Neuronal stem cell (in vitro differentiated cells): ENCODE measurements around the gene GABBR2.

ENCODE experiments used
- DNase-seq: peaks from one replicate; pipeline ENCODE4 v3.0.0-alpha.2; 2013; ENCODE audit warnings: low spot score
- H2AFZ ChIP-seq: one replicate; pipeline ENCODE4 v1.6.1; 2013; ENCODE audit warnings: mild to moderate bottlenecking, low read length, inconsistent platforms
- H2AK5ac ChIP-seq: 2 replicates; pipeline ENCODE4 v1.6.1; 2013; ENCODE audit warnings: low read depth, mild to moderate bottlenecking, inconsistent platforms, low read length, moderate library complexity, mixed read lengths
- H2BK120ac ChIP-seq: 2 replicates; pipeline ENCODE4 v1.6.1; 2013; ENCODE audit warnings: low read depth, mild to moderate bottlenecking, inconsistent platforms, low read length, moderate library complexity, mixed read lengths
- H2BK12ac ChIP-seq: one replicate; pipeline ENCODE4 v1.6.1; 2013; ENCODE audit warnings: low read length, inconsistent platforms
- H2BK15ac ChIP-seq: 2 replicates; pipeline ENCODE4 v1.6.1; 2013; ENCODE audit warnings: mild to moderate bottlenecking, low read length, inconsistent platforms, mixed read lengths
- H2BK5ac ChIP-seq: one replicate; pipeline ENCODE4 v1.6.1; 2013; ENCODE audit warnings: inconsistent platforms, mild to moderate bottlenecking, low read length, moderate library complexity
- H3K14ac ChIP-seq: one replicate; pipeline ENCODE4 v1.6.1; 2013; ENCODE audit warnings: low read length, inconsistent platforms
- H3K18ac ChIP-seq: 2 replicates; pipeline ENCODE4 v1.6.1; 2013; ENCODE audit warnings: low read length, inconsistent platforms
- H3K23ac ChIP-seq: 2 replicates; pipeline ENCODE4 v1.6.1; 2013; ENCODE audit warnings: low read depth, mild to moderate bottlenecking, mixed read lengths, low read length, inconsistent platforms; ENCODE audit not compliant: poor library complexity
- H3K27ac ChIP-seq: replicated peaks from 3 replicates; pipeline ENCODE4 v1.5.1; 2013; ENCODE audit warnings: low read length, inconsistent platforms
- H3K27me3 ChIP-seq, 3 experiments: 2 replicates each; pipeline ENCODE4 v1.6.1; 2013; ENCODE audit warnings: low read length in 3 of 3, mild to moderate bottlenecking in 2 of 3, inconsistent platforms in 1 of 3, low read depth in 1 of 3, mixed read lengths in 1 of 3, moderate library complexity in 1 of 3; ENCODE audit not compliant: control insufficient read depth in 3 of 3, insufficient read depth in 3 of 3
- H3K36me3 ChIP-seq, 2 donors: replicated peaks in 1 of 2; 2 replicates each; pipeline ENCODE4 v1.6.1; 2013; ENCODE audit warnings: low read length in 2 of 2; ENCODE audit not compliant: control insufficient read depth in 2 of 2, insufficient read depth in 2 of 2
- H3K4ac ChIP-seq: 2 replicates; pipeline ENCODE4 v1.6.1; 2013; ENCODE audit warnings: inconsistent platforms, mild to moderate bottlenecking, low read length, moderate library complexity
- H3K4me1 ChIP-seq, 2 donors: 1 replicate in 1 of 2; 2 replicates in 1 of 2; pipeline ENCODE4 v1.6.1; 2013; ENCODE audit warnings: low read length in 2 of 2, low read depth in 1 of 2; ENCODE audit not compliant: control insufficient read depth in 2 of 2, insufficient read depth in 1 of 2
- H3K4me2 ChIP-seq: one replicate; pipeline ENCODE4 v1.6.1; 2013; ENCODE audit warnings: mild to moderate bottlenecking, low read length, inconsistent platforms; ENCODE audit not compliant: insufficient read depth, poor library complexity, severe bottlenecking
- H3K4me3 ChIP-seq, 2 donors: 2 replicates each; pipeline ENCODE4 v1.5.1; 2013; ENCODE audit warnings: low read length in 2 of 2, mild to moderate bottlenecking in 2 of 2, inconsistent platforms in 1 of 2, moderate library complexity in 1 of 2
- H3K79me1 ChIP-seq: one replicate; pipeline ENCODE4 v1.6.1; 2013; ENCODE audit warnings: low read depth, mild to moderate bottlenecking, inconsistent platforms, low read length, moderate library complexity
- H3K9ac ChIP-seq: one replicate; pipeline ENCODE4 v1.6.1; 2013; ENCODE audit warnings: mild to moderate bottlenecking, low read depth, low read length, inconsistent platforms; ENCODE audit not compliant: poor library complexity
- H3K9me3 ChIP-seq, 2 donors: replicated peaks in 1 of 2; 2 replicates each; pipeline versions ENCODE3 to v1.6.1; 2013; ENCODE audit warnings: low read length in 2 of 2, mild to moderate bottlenecking in 2 of 2, inconsistent platforms in 1 of 2, low read depth in 1 of 2, mixed read lengths in 1 of 2, moderate library complexity in 1 of 2; ENCODE audit not compliant: control insufficient read depth in 2 of 2, insufficient read depth in 1 of 2
- H4K8ac ChIP-seq: one replicate; pipeline ENCODE4 v1.6.1; 2013; ENCODE audit warnings: low read depth, mild to moderate bottlenecking, inconsistent platforms, low read length, moderate library complexity
- H4K91ac ChIP-seq: one replicate; pipeline ENCODE4 v1.6.1; 2013; ENCODE audit warnings: low read length, low read depth, mild to moderate bottlenecking, inconsistent platforms; ENCODE audit not compliant: poor library complexity
- WGBS, 2 donors: extraction: QIAGEN DNeasy Blood & Tissue Kit; methylation state at CpG; one replicate each; pipeline ENCODE4 v1.1.7; 2013; ENCODE audit warnings: missing lambda C conversion rate in 2 of 2, mixed read lengths in 1 of 2; ENCODE audit not compliant: insufficient read length in 2 of 2, insufficient replicate concordance in 1 of 2; ENCODE audit errors: extremely low coverage in 2 of 2; 5-methylcytosine and 5-hydroxymethylcytosine counted together

GABBR2 gene

DNA sequence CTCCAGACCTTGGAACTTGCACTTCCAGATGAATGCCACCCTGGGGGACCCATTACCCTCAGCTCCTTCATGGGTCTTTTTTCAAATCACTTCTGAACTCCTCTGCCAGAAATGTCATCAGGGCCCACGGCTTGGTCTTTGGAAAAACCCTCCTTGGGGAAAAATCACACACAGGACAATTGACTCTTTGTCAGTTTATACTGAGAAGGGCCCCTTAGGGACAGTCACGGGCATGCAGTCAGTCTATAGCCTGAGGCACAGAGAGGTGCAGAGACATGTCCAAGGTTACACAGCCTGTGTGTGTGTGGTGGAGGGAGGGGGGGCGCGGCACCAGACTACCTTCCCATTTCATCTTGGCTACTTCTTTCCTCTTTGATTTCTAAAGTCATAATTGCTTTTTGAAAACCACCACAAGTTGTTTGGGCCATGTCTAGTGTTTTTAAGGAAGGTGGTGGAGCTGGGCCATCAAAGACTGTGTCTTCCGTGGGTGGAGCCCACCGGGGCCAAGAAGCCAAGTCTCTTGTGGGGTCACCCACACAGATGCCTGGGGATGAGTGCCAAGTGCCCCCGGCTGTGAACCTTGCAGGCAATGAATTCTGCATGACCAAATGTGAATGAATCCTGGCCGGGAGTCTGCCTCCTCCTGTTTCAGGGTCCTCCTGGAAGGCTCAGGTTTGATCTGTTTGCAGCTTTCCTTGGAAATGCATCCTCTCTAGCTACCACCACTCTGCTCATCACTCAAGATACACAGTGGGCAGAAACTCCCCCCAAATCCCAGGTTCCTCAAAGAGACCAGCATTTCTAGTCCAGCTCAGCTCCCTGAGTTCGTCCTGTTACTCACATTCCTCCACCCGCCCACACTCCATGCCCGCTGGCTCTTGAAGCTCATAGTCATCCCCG is 253.2 kb downstream of the GABBR2 start:
- no peak overlapping the region for H2BK120ac ChIP-seq
- H2AK5ac ChIP-seq = no peak overlapping the region
- peak overlapping the region; percentile 26 for H3K9ac ChIP-seq
- H2AFZ ChIP-seq = no peak overlapping the region
- DNase-seq = no peak
- no peak overlapping the region for H3K27ac ChIP-seq
- H3K4me3 ChIP-seq = no peak overlapping the region
- no peaks in the 10 kb centered on the region for H3K36me3 ChIP-seq
- no peak overlapping the region for H2BK5ac ChIP-seq
- no peak overlapping the region for H2BK12ac ChIP-seq
- H2BK15ac ChIP-seq = no peak overlapping the region
- no peaks in the 10 kb centered on the region for H3K4me1 ChIP-seq
- H4K91ac ChIP-seq = no peak overlapping the region
- H3K27me3 ChIP-seq = peaks cover 0 to 2% (median 0%) of the 10 kb centered on the region in 3 experiments
- no peak overlapping the region for H3K4me2 ChIP-seq
- no peak overlapping the region for H3K23ac ChIP-seq
- no peak overlapping the region for H3K18ac ChIP-seq
- no peak overlapping the region for H3K4ac ChIP-seq
- H3K14ac ChIP-seq = no peak overlapping the region
- WGBS, 2 donors = no CpG with 5 or more reads among the region's 12 CpGs
- H3K9me3 ChIP-seq = no peaks in the 10 kb centered on the region
- no peak overlapping the region for H4K8ac ChIP-seq
- no peaks in the 10 kb centered on the region for H3K79me1 ChIP-seq

- Histone ChIP-seq H2BK120ac (no peak overlapping the region), H3K4me2 (no peak overlapping the region), H3K4me3 (no peak overlapping the region), H3K9ac (no peak overlapping the region), H3K9me3 (no peaks in the 10 kb centered on the region), H2AK5ac (no peak overlapping the region), H2AFZ (no peak overlapping the region), H3K4ac (no peak overlapping the region), H4K91ac (no peak overlapping the region), H2BK5ac (no peak overlapping the region), H3K23ac (no peak overlapping the region), H3K79me1 (no peaks in the 10 kb centered on the region), H3K18ac (peak overlapping the region; percentile 49), H3K27ac (no peak overlapping the region), H2BK12ac (no peak overlapping the region), H3K27me3 (peaks cover 0 to 2% (median 0%) of the 10 kb centered on the region in 3 experiments), H4K8ac (no peak overlapping the region), H3K36me3 (no peaks in the 10 kb centered on the region), H3K4me1 (no peaks in the 10 kb centered on the region), H3K14ac (no peak overlapping the region), H2BK15ac (no peak overlapping the region)
- DNase-seq = no peak
- no CpG with 5 or more reads among the region's 16 CpGs for WGBS, 2 donors
Observed at GRCh38 chr9:98453589-98454311, 255.0 kb downstream of the GABBR2 start.

- no peak overlapping the region for H4K91ac ChIP-seq
- H3K36me3 ChIP-seq = no peaks in the 10 kb centered on the region
- no peak overlapping the region for H3K9ac ChIP-seq
- no peak overlapping the region for H2BK120ac ChIP-seq
- no peak overlapping the region for H2AFZ ChIP-seq
- no peak overlapping the region for H2BK15ac ChIP-seq
- no peak overlapping the region for H2BK5ac ChIP-seq
- no peak overlapping the region for H3K4ac ChIP-seq
- H3K4me1 ChIP-seq = no peaks in the 10 kb centered on the region
- H3K27me3 ChIP-seq = peaks cover 0 to 2% (median 0%) of the 10 kb centered on the region in 3 experiments
- H2BK12ac ChIP-seq = no peak overlapping the region
- no peak overlapping the region for H3K23ac ChIP-seq
- H3K4me2 ChIP-seq = no peak overlapping the region
- no peak overlapping the region for H2AK5ac ChIP-seq
- WGBS, 2 donors = no CpG with 5 or more reads among the region's 1 CpG
- no peak overlapping the region for H4K8ac ChIP-seq
- no peaks in the 10 kb centered on the region for H3K9me3 ChIP-seq
- DNase-seq = no peak
- H3K27ac ChIP-seq = no peak overlapping the region
- no peak overlapping the region for H3K14ac ChIP-seq
- no peak overlapping the region for H3K4me3 ChIP-seq
- H3K18ac ChIP-seq = no peak overlapping the region
- no peaks in the 10 kb centered on the region for H3K79me1 ChIP-seq
Observed at GRCh38 chr9:98451576-98451975, 257.2 kb downstream of the GABBR2 start.

DNA sequence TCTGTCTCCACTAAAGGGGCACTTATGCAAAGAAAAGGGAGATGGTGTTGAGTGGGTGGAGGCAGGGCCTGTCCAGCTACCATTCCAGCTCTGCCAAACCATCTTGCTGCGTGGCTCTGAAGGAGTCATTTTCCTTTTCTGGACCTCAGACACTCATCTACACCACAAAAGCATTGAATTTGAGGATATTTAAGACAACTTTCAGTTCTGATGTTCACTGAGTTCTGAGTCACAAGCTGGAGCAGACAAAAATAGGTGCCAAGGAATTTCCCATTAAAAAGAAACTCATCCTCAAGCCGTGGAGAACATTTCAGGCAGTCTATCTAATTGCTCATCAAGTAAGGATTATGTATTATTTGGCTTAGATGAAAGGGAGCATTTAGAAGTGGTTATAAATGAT is 258.2 kb downstream of the GABBR2 start:
- no CpG with 5 or more reads among the region's 2 CpGs for WGBS, 2 donors
- H2BK120ac ChIP-seq = no peak overlapping the region
- H3K9ac ChIP-seq = no peak overlapping the region
- no peak overlapping the region for H3K4me3 ChIP-seq
- H3K23ac ChIP-seq = no peak overlapping the region
- H4K8ac ChIP-seq = no peak overlapping the region
- H2BK12ac ChIP-seq = no peak overlapping the region
- H2BK15ac ChIP-seq = no peak overlapping the region
- H3K27ac ChIP-seq = no peak overlapping the region
- peaks cover 0 to 2% (median 0%) of the 10 kb centered on the region in 3 experiments for H3K27me3 ChIP-seq
- peaks cover 0 to 2% of the 10 kb centered on the region in 2 donors for H3K4me1 ChIP-seq
- no peak overlapping the region for H3K4me2 ChIP-seq
- H2AFZ ChIP-seq = no peak overlapping the region
- H3K4ac ChIP-seq = no peak overlapping the region
- no peaks in the 10 kb centered on the region for H3K36me3 ChIP-seq
- DNase-seq = no peak
- H2BK5ac ChIP-seq = no peak overlapping the region
- no peaks in the 10 kb centered on the region for H3K79me1 ChIP-seq
- no peak overlapping the region for H2AK5ac ChIP-seq
- H3K9me3 ChIP-seq = no peaks in the 10 kb centered on the region
- H3K18ac ChIP-seq = no peak overlapping the region
- no peak overlapping the region for H3K14ac ChIP-seq
- no peak overlapping the region for H4K91ac ChIP-seq
